Placental pericyte (primary cell): Measurements from ENCODE around the gene SPANXN5. TPM values are rescaled to one million over a fixed set of nuclear protein-coding genes. Genes with fewer than 3 reads are reported as not detected.

Source experiments
- small RNA-seq: library from RNA; depleted of rRNA; stranded (forward); fragments of <200 nt; gene quantifications from one replicate; pipeline ENCODE3, GENCODE V24; 2012; ENCODE audit warnings: low replicate concordance
- total RNA-seq: library from RNA; depleted of rRNA; stranded (reverse); fragments of >200 nt; gene quantifications from 2 replicates; pipeline ENCODE4 v1.2.3, GENCODE V29; 2012

SPANXN5 gene
- total RNA-seq: not detected in 2 replicates

GRCh38 chrX:52797327-52797726 is at the start of gene SPANXN5:
Gene SPANXN5 (minus strand): TSS chrX:52797427. CDS start chrX:52797348, 79 bp downstream.

GRCh38 chrX:52811065-52811625 is 13.9 kb upstream of the SPANXN5 start, which contains the start of gene XAGE5:
Gene XAGE5 (plus strand): TSS chrX:52811287. CDS start chrX:52812567, 1,280 bp downstream.

GRCh38 chrX:52750952-52751351 is 46.3 kb downstream of the SPANXN5 start, which contains the start of gene SSX2B:
Gene SSX2B (plus strand): TSS chrX:52751252. CDS start chrX:52752681, 1,429 bp downstream.

Small RNAs within 50 kb of the gene (small RNA-seq; reads per million reads assigned to genes)
- gene AC244505.6 (not detected), gene AC244505.7 (not detected)

Other genes starting within 250 kb of the SPANXN5 start
- not detected in 2 replicates for gene SSX7, start 142.5 kb downstream of the SPANXN5 start, total RNA-seq
- not detected in 2 replicates for gene SSX2, start 90.2 kb downstream of the SPANXN5 start, total RNA-seq
- not detected in 2 replicates for gene SSX2B, start 46.2 kb downstream of the SPANXN5 start, total RNA-seq
- not detected in 2 replicates for gene XAGE5, start 13.9 kb upstream of the SPANXN5 start, total RNA-seq
- not detected in 2 replicates for gene XAGE3, start 70.7 kb upstream of the SPANXN5 start, total RNA-seq
- 14.9 and 22.8 TPM in 2 replicates for gene FAM156B, start 99.9 kb upstream of the SPANXN5 start, total RNA-seq
- 7.2 and 12.7 TPM in 2 replicates for gene FAM156A, start 161.1 kb upstream of the SPANXN5 start, total RNA-seq